Neural progenitor cell (in vitro differentiated cells): ENCODE data around the gene CHRNE.

Source experiments
- CTCF ChIP-seq: fragments of 200-600 bp; sonication (generic); IDR thresholded peaks from 2 replicates; pipeline ENCODE4 v1.5.1; 2017; ENCODE audit warnings: antibody characterized with exemption, mild to moderate bottlenecking
- EZH2 ChIP-seq: fragments of 200-600 bp; sonication (generic); IDR thresholded peaks from 2 replicates; pipeline ENCODE4 v1.6.1; 2017; ENCODE audit warnings: antibody characterized with exemption, mild to moderate bottlenecking, moderate library complexity

- no peak for TF ChIP-seq CTCF
- no peak for TF ChIP-seq EZH2
Measured at GRCh38 chr17:4862720-4863119, 40.2 kb downstream of the CHRNE start.
